GM12878 (cell line): ENCODE data around the gene FOXI1. TPM values are rescaled to one million over a fixed set of nuclear protein-coding genes. Genes with fewer than 3 reads are reported as not detected.

ENCODE experiments used
- ATAC-seq: fragments of 200-7000 bp; cut with Tn5 transposase; 3 replicates; pipeline ENCODE4 v1.9.1; 2020; ENCODE audit warnings: mild to moderate bottlenecking, moderate library complexity
- BruUV-seq: library from RNA; stranded (reverse); fragments of 400-500 nt; replicated peaks from 2 replicates; lab custom pipeline; 2021; lab: Mats Ljungman, UMichigan
- CTCF ChIA-PET: fragments of 300-600 bp; sonication (Branson Sonifier 250); formaldehyde crosslinking; extraction: SDS; loops from one replicate; lab custom pipeline; 2021; ENCODE audit warnings: inconsistent platforms; lab: Yijun Ruan, JAX
- POLR2A ChIA-PET: fragments of 350-600 bp; formaldehyde crosslinking; extraction: SDS; loops from one replicate; lab custom pipeline; 2021; ENCODE audit warnings: inconsistent platforms; lab: Charles Lee
- RAD21 ChIA-PET: fragments of 300-600 bp; sonication (Branson Sonifier 250); formaldehyde crosslinking; loops from one replicate; lab custom pipeline; 2023; ENCODE audit warnings: antibody characterized with exemption; ENCODE audit not compliant: unreplicated experiment; lab: Charles Lee
- SMC1A ChIA-PET: fragments of 300-600 bp; sonication (Branson Sonifier 250); formaldehyde crosslinking; loops from one replicate; lab custom pipeline; 2023; ENCODE audit not compliant: unreplicated experiment, uncharacterized antibody; lab: Charles Lee
- DNase-seq: peaks from one replicate; pipeline ENCODE4 v3.0.0-alpha.2; 2011; ENCODE audit warnings: low read depth, low spot score
- FAIRE-seq: peaks from 3 replicates; lab custom pipeline; 2011; peaks lifted over from hg19 to GRCh38; lab: Jason Lieb, UNC
- H2AFZ ChIP-seq: 2 replicates; pipeline ENCODE4 v1.6.0; 2011; ENCODE audit warnings: low read depth, low read length, control low read depth; ENCODE audit not compliant: control insufficient read depth
- H3K27ac ChIP-seq: 2 replicates; pipeline ENCODE4 v1.5.1; 2011; ENCODE audit warnings: control low read depth; ENCODE audit not compliant: control insufficient read depth, insufficient read depth
- H3K27me3 ChIP-seq, 2 experiments: replicated peaks in 1 of 2; 2 replicates each; pipeline versions ENCODE4 v1.6.0 to v1.6.1; 2011; ENCODE audit warnings: low read length in 1 of 2; ENCODE audit not compliant: control insufficient read depth in 2 of 2, insufficient read depth in 2 of 2
- H3K36me3 ChIP-seq, 2 experiments: 2 replicates each; pipeline ENCODE4 v1.5.1; 2011; ENCODE audit warnings: low read length in 1 of 2; ENCODE audit not compliant: control insufficient read depth in 2 of 2, insufficient read depth in 2 of 2
- H3K4me1 ChIP-seq: 2 replicates; pipeline ENCODE4 v1.6.1; 2011; ENCODE audit warnings: mild to moderate bottlenecking, low read length, moderate library complexity, mixed read lengths; ENCODE audit not compliant: control insufficient read depth, insufficient read depth
- H3K4me2 ChIP-seq: 2 replicates; pipeline ENCODE4 v1.6.0; 2011; ENCODE audit warnings: control low read depth; ENCODE audit not compliant: control insufficient read depth, insufficient read depth
- H3K4me3 ChIP-seq: fragments of 200-600 bp; sonication (generic); 2 replicates; pipeline ENCODE4 v1.5.1; 2016
- H3K79me2 ChIP-seq: 2 replicates; pipeline ENCODE4 v1.6.0; 2011; ENCODE audit warnings: low read length; ENCODE audit not compliant: control insufficient read depth, insufficient read depth
- H3K9ac ChIP-seq: 2 replicates; pipeline ENCODE4 v1.8.0; 2011; ENCODE audit warnings: low read length, control low read depth, mixed read lengths; ENCODE audit not compliant: control insufficient read depth, insufficient read depth
- H3K9me3 ChIP-seq: replicated peaks from 3 replicates; pipeline ENCODE4 v1.5.1; 2011; ENCODE audit warnings: mild to moderate bottlenecking, low read length; ENCODE audit not compliant: control insufficient read depth, insufficient read depth
- H4K20me1 ChIP-seq: 2 replicates; pipeline ENCODE4 v1.6.0; 2011; ENCODE audit not compliant: control insufficient read depth, insufficient read depth
- EGR1 ChIP-seq, 2 experiments: IDR thresholded peaks; 1 replicate in 1 of 2; 2 replicates in 1 of 2; pipeline ENCODE4 v1.6.1; 2011 to 2012; ENCODE audit warnings: low read depth in 2 of 2, low read length in 2 of 2, borderline replicate concordance in 1 of 2, mild to moderate bottlenecking in 1 of 2, moderate library complexity in 1 of 2
- GABPA ChIP-seq: IDR thresholded peaks from 2 replicates; pipeline ENCODE4 v1.6.1; 2014; ENCODE audit warnings: antibody characterized with exemption, low read depth, mild to moderate bottlenecking, inconsistent platforms
- HSF1 ChIP-seq: fragments of 150-350 bp; IDR thresholded peaks from 2 replicates; pipeline ENCODE4 v1.6.1; 2014; ENCODE audit warnings: mild to moderate bottlenecking, low read depth, low read length
- IKZF1 ChIP-seq: fragments of 450-650 bp; conservative IDR thresholded peaks from 2 replicates; pipeline ENCODE4 v1.6.1; 2017; ENCODE audit warnings: antibody characterized with exemption, mild to moderate bottlenecking
- MLLT1 ChIP-seq: fragments of 450-650 bp; IDR thresholded peaks from 2 replicates; pipeline ENCODE4 v1.6.1; 2016; ENCODE audit warnings: mild to moderate bottlenecking
- NR2F1 ChIP-seq: fragments of 450-650 bp; conservative IDR thresholded peaks from 2 replicates; pipeline ENCODE4 v1.6.1; 2017; ENCODE audit warnings: mild to moderate bottlenecking
- PKNOX1 ChIP-seq: fragments of 450-650 bp; IDR thresholded peaks from 2 replicates; pipeline ENCODE4 v1.6.1; 2016; ENCODE audit warnings: mild to moderate bottlenecking
- POLR2AphosphoS5 ChIP-seq: IDR thresholded peaks from 2 replicates; pipeline ENCODE4 v1.6.1; 2011; ENCODE audit warnings: mild to moderate bottlenecking, low read length, inconsistent platforms
- RCOR1 ChIP-seq: conservative IDR thresholded peaks from 2 replicates; pipeline ENCODE4 v1.6.1; 2012; ENCODE audit warnings: low read depth, low read length, improper control_type of control experiment
- RUNX3 ChIP-seq: IDR thresholded peaks from 2 replicates; pipeline ENCODE4 v1.6.1; 2012; ENCODE audit warnings: low read length, inconsistent platforms
- ZBTB4 ChIP-seq: fragments of 450-650 bp; formaldehyde crosslinking; IDR thresholded peaks from 2 replicates; pipeline ENCODE4 v1.4.0; 2022; ENCODE audit warnings: mild to moderate bottlenecking, moderate library complexity
- ZNF274 ChIP-seq: IDR thresholded peaks from one replicate; pipeline ENCODE4 v1.8.0; 2011; ENCODE audit not compliant: insufficient read length, insufficient read depth
- ZNF384 ChIP-seq: IDR thresholded peaks from 2 replicates; pipeline ENCODE4 v1.6.1; 2012; ENCODE audit warnings: low read depth, mild to moderate bottlenecking, low read length, improper control_type of control experiment, borderline replicate concordance
- WGBS: methylation state at CpG from one replicate; pipeline ENCODE4 v1.1.6; 2016; ENCODE audit warnings: low lambda C conversion rate; ENCODE audit not compliant: insufficient replicate concordance, insufficient coverage; ENCODE audit errors: missing lambda C conversion rate; 5-methylcytosine and 5-hydroxymethylcytosine counted together
- in situ Hi-C: fragments of 300-500 bp; cut with MboI; formaldehyde crosslinking; loops from 9 replicates; pipeline ENCODE4 v1.14.3; 2018; ENCODE audit warnings: mixed read lengths
- intact Hi-C: fragments of 100-400 bp; cut with micrococcal nuclease; formaldehyde crosslinking; loops from one replicate; pipeline ENCODE4 v1.14.2; 2022; ENCODE audit not compliant: unreplicated experiment
- polyA plus RNA-seq, 11 experiments: library from polyadenylated mRNA; depleted of rRNA in 4 of 11; unstranded in 6 of 11; stranded (reverse) in 5 of 11; fragments of >200 nt; fragmentation: Nextera tagmentation in 4 of 11; fragmentation: Illumina TruSeq in 1 of 11; extraction: Ambion mirVana in 4 of 11; extraction: Trizol in 1 of 11; gene quantifications; 1 replicate in 1 of 11; 2 replicates in 10 of 11; pipeline versions ENCODE4 v1.2.1 to v1.2.3, GENCODE V29; 2011 to 2016; ENCODE audit warnings: inconsistent platforms in 2 of 11, missing spikeins in 2 of 11, low read depth in 1 of 11
- total RNA-seq, 4 experiments: library from RNA; depleted of rRNA in 3 of 4; stranded (reverse); fragments of >200 nt in 3 of 4; fragmentation: Illumina TruSeq in 1 of 4; extraction: Trizol in 1 of 4; gene quantifications; 2 replicates each; pipeline versions ENCODE4 v1.2.1 to v1.2.3, GENCODE V29; 2013 to 2021

The FOXI1 gene
- total and polyA plus RNA-seq, 10 of the 15 experiments (the other 5 are each of a cell fraction or from before 2014, with no cell fraction given) = not detected

GRCh38 chr5:170143091-170143490 lies 37.4 kb downstream of the FOXI1 start:
- FAIRE-seq = no peak
- no peak for TF ChIP-seq HSF1
- no peak for TF ChIP-seq GABPA
- no peak for TF ChIP-seq NR2F1
- TF ChIP-seq PKNOX1 = no peak
- no peak for TF ChIP-seq ZBTB4 (CRISPR knock-in tag)
- TF ChIP-seq ZNF384 = no peak
- TF ChIP-seq EGR1 (IDR thresholded peaks at IDR 0.05; ENCODE audit: borderline replicate concordance in 1 of 2, low read depth in 2 of 2, low read length in 2 of 2) = no peak
- no peak for TF ChIP-seq IKZF1
- TF ChIP-seq MLLT1 = no peak
- no peak for TF ChIP-seq RUNX3
- no peak for TF ChIP-seq RCOR1
- no peak for TF ChIP-seq POLR2AphosphoS5
- TF ChIP-seq ZNF274 = no peak
- in situ Hi-C loops = no loop called here
- Histone ChIP-seq H3K79me2 (no peaks in the 10 kb centered on the region), H3K4me3 (no peak overlapping the region), H3K36me3 (no peaks in the 10 kb centered on the region), H3K9ac (no peak overlapping the region), H2AFZ (no peak overlapping the region), H3K4me1 (no peaks in the 10 kb centered on the region), H3K27ac (no peak overlapping the region), H4K20me1 (no peaks in the 10 kb centered on the region), H3K4me2 (no peak overlapping the region), H3K27me3 (peaks cover 0 to 3% of the 10 kb centered on the region in 2 experiments; a peak in 3 of 4 replicates), H3K9me3 (no peaks in the 10 kb centered on the region)
- 22% methylated on average over 7 of the region's 7 CpGs for WGBS
- no peak for DNase-seq
- ChIA-PET SMC1A (no interaction called here), CTCF (no interaction called here), POLR2A (no interaction called here), RAD21 (no interaction called here)
- intact Hi-C loops = no loop called here
- no TSS peak for BruUV-seq
- ATAC-seq = no peak
